Fibroblast of skin of left biceps (primary cell): ENCODE data around the gene SLC25A22.
A peak's percentile ranks its signal among the peaks of the same experiment; 100 is the strongest.

ENCODE experiments used
- DNase-seq, 2 experiments: peaks; one replicate each; pipeline ENCODE4 v3.0.0-alpha.2; 2013; ENCODE audit warnings: low read depth in 2 of 2

SLC25A22 gene

DNA sequence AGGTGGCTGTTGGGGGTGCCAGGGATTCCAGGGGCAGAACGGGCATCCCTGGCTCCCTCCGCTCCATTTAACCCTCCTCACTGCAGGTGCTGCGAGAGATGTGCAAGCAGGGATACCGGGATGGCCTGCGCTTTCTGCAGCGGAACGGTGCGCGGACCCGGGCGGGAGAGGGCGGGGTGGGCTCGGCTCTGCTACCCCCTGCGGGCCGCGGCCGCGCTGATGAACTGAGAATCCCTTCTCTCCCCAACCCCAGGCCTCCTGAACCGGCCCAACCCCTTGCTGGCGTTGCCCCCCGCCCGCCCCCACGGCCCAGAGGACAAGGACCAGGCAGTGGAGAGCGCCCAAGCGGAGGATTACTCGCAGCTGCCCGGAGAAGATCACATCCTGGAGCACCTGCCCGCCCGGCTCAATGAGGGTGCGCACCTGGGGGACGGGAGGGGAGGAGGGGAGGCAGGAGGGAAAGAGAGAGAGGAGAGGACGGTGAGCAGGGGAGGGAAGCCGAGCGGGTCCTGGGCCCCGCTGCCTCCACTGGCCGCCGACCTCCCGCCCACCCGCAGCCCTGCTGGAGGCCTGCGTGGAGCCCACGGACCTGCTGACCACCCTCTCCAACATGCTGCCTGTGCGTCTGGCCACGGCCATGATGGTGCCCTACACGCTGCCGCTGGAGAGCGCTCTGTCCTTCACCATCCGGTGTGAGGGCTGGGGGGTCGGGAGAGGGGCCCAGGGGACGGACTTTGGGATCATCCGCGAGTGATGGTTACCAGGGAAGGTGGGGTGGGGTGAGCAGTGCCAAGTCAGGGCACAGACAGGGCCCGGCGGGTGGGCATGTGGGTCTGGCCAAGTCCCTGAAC lies 25.6 kb upstream of the SLC25A22 start:
- DNase-seq, result no peak

DNA sequence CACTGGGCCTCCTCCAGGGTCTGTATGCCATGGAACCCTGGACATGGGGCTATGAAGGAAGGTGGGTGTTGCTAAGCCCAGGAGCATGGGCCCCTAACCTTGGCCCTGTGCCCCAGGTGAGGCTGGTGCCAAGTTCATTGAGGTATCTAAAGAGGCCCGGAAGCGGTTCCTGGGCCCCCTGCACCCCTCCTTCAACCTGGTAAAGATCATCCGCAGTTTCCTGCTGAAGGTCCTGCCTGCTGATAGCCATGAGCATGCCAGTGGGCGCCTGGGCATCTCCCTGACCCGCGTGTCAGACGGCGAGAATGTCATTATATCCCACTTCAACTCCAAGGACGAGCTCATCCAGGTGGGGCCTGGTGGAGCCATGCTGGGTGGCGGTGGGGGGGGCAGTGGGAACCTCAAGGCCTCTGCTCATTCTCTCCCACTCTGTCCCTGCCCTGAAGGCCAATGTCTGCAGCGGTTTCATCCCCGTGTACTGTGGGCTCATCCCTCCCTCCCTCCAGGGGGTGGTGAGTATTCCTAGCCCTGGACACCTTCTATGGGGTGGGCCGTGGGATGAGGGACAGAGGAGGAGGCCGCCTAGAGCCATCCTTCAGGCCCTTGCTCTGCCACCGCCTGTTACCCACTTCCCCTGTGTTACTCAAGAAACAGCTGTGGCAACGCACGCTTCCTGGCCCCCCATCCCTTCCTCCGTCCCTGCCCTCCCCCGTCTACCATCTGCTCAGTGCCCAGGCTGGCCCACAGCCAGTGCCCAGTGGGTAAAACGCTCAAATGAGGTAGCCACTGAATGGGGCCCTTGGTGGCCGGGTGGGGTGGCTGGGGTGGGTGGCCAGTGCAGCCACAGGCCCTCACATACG lies 23.7 kb upstream of the SLC25A22 start:
- DNase-seq, result no peak

DNA sequence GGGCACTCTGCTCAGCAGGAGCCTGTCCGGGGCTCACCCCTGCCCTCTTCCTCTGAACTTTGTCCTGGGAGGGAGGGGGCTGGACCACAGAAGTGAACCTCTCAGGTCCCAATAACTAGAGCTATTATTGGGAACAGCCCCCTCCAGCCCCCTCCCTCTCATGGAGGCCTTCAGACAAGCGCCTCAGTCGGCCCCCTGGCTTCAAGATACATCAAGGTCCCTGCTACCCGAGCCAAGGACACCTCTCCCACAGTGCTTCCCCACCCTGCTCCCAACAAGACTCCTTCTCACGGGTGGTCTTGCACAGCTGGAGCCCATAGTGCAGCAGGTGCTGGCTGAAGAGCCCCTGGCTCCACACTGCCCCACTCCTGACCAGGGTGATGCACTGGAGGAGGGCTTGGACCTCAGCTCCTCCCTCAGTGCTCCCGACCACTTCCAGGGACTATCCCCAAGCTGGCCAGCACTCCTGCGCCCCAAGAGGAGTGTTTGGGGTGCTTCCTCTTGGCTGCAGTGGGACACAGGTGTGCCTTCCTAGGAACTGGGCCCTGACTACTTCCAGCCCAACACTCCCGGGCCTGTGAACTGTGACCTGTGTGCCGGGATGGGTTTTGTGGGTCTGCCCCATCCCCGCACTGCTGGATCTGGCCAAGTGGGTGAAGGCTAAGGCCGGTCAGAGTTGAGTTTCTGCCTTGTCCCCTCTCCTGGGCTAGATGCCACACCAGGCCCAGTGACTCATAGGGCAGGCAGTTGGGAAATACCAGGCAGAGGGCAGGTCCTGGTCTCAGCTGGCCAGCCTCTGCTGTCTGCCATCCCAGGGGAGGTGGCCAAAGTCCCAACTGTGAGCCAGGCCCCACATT lies 22.8 kb upstream of the SLC25A22 start:
- no peak for DNase-seq

DNA sequence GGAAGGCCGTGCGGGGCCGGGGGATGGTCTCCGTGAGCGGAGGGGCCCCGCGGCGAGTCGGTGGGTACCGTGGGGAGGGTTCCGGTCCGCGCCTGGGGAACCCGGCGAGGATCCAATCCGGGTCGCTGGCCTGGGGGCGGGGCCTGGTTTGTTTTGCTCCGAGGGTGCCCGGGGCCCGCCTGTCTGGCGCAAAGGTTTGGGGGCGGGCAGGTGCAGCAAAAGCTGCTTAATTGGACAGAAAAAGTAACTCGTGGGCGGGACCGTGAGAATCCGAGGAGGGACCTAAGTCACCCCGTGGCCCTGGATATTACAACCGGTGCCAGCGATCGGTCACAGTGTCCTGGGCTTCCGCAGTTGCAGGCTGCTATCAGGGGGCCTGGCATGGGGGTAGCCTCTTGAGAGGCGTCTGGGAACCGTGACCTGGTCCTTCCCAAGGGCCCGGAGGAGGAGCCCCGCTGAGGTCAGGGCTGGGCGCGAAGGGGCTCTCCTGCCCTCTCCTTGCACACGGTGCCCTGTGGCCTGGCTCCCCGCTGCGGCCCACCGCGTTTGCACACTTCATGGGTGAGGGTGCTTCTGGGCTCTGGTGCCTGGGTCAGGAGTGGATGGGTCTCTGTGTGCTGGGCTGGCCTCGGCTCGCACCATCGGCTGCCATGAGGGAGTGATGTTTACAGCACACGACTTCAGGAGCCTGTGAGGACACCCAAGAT lies 22.0 kb upstream of the SLC25A22 start:
- DNase-seq, result no peak

DNA sequence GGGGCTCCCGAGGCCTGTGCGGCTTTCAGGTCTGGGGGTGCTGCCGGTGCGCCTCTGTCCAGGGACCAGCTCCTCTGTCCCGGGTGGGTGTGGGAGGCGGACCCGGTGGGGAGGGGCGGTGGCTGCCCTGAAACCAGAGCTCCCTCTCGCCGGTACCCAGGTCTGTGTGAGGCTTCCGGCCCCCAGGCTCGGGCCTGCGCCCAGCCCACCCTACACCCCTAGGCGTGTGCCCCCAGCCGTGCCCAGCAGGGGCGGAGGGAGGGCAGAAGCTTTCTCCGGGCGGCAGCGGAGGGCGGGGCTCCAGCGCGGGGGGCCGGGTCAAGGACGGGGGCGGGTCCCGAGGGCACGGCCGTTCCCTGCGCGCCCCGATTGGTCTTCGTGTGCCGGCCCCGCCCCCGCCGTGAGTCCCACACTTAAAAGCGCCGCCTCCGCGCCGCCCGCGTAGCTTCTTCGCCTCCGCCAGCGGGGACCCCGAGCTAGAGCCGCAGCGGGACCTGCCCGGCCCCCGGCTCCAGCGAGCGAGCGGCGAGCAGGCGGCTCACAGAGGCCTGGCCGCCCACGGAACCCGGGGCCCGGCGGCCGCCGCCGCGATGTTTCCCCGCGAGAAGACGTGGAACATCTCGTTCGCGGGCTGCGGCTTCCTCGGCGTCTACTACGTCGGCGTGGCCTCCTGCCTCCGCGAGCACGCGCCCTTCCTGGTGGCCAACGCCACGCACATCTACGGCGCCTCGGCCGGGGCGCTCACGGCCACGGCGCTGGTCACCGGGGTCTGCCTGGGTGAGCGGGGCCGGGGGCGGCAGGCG lies 21.2 kb upstream of the SLC25A22 start:
- DNase-seq, result peak; percentile 47 to 64

DNA sequence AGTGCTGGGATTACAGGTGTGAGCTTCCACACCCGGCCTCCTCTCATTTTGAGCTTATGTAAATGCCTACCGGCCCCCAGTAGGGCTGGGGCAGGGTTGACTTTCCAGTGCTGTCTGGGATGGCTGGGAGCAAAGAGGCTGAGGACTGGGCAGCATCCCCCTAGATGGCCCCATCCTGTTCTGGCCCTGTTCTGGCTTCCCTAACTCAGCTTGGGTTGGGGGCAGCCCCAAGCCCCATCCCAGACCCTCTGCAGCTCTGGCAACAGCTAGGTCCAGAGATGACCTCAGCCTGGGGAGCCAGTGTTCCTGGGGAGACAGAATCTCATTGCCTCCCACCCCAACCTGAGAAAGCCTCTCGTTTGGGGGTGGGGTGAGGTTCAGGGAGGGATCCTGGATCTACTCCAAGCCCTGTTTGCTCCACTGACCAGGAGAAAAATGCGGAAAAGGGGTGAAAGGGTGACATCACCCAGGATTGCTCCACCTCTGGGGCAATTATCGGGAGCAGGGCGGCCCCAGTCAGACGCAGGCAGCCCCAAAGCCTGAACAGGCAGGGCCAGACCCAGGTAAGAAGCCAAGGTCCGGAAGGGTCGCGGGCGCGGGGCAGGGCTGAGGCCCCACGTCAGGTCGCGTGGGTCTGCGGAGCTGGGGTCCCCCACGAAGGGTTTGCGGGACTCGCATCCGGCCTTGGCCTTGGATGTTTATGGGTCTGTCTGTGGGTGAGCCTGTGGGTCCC lies 20.5 kb upstream of the SLC25A22 start, which contains the start of gene PNPLA2:
Gene PNPLA2 (plus strand): TSS at position 519 of the 733 bp plus-strand sequence. CDS start 805 bp downstream, outside the sequence.
- no peak for DNase-seq

DNA sequence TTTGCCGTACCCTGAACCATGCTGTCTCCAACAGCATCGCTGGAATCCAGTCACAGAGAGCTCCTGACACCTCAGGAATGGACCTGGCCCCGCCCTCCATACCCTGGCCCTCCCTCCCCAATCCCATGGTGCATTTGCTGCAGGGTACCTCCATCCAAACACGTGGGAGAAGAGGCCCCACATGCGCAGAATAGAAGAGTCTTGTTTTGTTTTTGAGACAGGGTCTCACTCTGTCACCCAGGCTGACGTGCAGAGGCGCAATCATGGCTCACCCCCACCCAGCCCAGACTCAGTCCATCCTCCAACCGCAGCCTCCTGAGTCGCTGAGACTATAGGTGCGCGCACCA lies 18.3 kb upstream of the SLC25A22 start:
- no peak for DNase-seq

DNA sequence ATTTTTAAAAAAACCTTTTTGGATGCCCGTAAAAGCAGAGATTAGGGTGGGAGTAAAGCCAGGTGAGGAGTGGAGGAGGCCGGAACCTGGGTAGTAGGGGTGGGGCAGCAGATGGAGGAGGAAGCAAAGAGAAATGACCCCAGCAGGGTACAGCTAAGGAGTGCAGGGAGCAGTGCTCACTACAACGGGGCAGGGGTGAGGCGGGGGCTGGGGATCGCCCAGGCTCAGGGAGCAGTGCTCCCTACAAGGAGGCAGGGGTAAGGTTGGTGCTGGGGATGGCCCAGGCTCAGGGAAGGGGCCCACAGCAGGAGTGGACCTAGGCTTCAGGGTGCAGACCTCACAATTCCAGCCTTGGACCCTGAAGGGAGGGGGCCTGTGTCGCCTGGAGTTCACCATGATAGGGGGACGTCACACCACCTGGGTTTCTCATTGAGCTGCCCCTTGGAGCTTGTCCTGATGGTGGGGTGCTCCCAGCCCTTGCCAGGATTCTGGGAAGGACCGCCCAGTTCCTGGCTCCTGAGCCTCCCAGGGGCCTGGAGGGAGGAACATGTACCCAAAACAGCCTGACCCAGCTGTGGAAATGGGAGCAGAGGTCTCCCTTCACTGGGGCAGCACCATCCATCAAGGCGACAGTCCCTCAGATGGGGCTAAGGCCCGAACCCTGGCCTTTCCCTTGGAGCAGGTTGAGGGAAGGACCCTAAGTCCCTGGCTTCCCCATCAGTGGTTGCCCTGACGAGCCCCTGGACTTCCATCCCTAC lies 17.8 kb upstream of the SLC25A22 start:
- DNase-seq, result no peak

DNA sequence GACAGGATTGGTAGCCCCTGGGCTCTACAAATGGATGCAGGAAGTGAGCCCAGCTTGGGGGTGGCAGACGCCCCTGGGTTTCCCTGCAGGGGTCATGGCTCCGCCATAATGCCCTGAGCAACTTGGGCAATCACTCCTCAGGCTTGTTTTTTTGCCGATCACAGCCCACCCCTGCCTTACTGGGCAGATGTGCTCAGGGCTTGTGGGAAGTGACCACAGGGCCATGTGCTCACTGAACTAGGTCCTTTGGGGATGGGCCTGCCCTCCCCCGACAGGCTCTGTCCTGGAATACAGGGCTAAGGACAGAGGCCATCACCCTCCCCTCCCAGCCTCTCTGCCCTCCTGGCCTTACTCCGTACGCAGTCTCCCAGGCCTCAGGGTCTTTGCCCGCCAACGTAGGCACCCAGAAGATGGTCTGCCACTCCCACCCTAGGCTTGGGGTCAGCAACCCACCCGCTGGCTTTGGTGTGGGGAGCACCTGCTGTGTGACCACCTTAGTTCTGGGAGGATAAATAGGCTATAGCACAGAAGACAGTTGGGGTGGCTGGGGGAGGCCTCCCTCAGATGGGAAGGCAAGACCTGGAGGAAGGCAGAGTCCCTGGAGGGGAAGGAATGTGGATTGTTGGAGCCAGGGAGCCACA lies 15.5 kb upstream of the SLC25A22 start:
- DNase-seq, result no peak

DNA sequence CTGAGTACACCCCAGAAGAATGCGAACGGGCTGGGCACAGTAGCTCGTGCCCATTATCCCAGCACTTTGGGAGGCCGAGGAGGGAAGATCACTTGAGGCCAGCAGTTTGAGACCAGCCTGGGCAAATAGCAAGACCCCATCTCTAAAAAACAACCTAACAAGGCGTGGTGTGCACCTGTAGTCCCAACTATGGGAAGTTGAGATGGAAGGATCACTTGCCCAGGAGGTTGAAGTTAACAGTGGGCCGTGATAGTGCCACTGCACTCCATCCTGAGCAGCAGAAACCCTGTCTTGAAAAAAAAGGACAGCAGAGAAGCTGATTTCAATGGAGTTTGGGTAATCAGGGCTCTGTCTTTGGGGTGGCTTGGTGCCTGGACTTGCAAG lies 15.0 kb upstream of the SLC25A22 start:
- no peak for DNase-seq

DNA sequence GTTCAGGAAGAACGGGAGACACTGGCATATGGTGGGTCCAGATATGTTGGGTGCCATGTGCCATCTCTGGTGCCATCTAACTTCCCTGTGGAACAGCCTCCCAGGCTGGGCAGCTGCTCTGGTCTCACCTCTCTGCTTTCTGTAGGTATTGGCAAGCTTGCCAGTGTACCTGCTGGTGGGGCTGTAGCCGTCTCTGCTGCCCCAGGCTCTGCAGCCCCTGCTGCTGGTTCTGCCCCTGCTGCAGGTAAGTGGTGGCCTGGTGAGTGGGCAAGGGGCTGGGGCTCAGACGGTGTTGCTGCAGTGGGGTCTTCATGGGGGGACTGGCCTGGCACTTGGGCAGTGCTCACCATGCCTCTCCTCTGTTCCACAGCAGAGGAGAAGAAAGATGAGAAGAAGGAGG lies 14.3 kb upstream of the SLC25A22 start:
- no peak for DNase-seq

DNA sequence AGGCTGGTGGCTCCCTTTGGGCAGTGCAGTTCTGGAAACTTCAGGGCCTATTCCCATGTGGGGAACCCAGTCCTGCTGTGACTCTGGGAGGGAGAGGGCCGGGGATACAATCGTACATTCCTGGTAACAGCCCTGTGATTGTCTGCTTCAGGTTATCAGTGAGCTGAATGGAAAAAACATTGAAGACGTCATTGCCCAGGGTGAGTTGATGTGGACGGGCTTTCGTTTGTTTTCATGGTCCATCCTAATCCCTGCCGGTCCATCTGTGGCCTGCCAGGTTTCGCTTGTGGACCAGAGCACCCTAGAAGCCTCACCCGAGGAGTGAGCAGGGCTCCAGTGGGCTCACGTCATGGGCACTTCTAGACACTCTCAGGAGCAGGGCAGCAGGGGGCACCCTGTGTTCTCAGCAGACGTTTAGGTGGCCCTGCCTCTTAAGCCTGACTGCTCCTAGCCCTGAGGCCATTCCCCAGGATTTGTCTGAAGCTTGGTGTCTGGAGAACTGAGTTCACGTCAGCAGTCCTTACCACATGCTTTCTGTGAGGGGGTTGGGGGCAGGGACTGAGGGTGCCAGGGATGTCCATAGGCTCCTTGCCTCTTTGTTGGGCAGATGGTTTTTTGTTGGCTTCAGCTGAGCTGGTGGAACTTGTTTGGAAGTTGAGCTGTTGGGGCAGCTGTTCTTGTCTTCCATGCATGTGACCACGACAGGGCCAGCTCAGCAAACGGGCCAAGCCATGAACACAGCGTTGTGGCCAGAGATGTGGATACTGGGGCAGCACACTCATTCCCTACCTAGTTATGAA lies 13.6 kb upstream of the SLC25A22 start:
- DNase-seq, result no peak

DNA sequence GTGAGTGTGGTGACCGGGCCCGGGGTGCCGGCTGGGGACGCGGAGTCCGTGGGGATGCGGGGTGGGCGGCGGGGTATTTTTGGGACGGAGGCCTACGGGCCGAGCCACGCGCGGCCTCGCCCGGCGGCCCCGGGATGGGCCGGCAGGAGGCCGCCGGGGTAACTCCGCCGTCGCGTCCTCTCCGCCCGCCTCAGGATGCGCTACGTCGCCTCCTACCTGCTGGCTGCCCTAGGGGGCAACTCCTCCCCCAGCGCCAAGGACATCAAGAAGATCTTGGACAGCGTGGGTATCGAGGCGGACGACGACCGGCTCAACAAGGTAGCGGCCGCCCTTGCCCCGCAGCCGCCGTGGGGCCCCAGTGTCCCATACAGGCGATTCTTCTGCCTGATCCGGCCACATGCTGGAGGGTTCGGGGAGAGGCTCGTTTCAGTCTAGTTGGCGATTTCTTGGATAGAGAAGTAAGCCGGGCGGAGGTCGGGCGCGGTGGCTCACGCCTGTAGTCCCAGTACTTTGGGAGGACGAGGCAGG lies 12.0 kb upstream of the SLC25A22 start:
- no peak for DNase-seq

DNA sequence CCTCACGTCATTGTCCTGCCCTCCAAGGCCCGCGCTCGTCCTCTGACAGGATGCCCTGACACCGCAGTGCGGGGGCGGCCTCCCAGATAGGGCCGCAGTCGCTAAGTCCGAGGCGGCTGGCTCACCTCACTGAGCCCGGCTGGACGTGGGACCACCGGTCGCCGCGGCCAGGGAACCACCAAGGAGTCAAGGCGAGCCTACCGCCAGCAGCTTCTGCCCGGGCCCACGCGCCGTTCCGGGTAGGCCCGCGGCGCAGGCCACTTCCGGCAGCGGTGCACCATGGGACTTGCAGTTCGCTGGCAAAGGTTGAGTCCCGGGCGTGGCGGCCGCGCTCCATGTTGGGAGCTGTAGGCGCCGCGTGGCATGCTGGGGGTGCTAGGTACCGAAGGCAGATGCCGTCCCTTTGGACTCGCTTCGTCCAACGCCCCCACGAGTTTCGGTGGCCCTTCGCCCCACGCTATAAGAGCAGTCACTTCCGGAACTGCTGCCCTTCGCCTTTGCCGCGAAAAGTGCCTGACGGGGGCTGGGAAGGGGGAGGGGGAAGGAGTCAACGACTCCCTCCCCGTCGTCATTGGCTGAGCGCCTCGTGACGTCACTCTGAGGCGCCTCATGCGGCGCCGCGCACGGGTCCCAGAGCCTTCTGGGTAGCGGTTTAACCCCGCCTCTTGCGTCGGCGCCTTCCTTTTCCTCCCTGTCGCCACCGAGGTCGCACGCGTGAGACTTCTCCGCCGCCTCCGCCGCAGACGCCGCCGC lies 11.4 kb upstream of the SLC25A22 start, which contains the start of gene RPLP2:
Gene RPLP2 (plus strand): TSS at position 681 of the 753 bp plus-strand sequence. CDS start 268 bp downstream, outside the sequence.
- peak; percentile 90 to 92 for DNase-seq

DNA sequence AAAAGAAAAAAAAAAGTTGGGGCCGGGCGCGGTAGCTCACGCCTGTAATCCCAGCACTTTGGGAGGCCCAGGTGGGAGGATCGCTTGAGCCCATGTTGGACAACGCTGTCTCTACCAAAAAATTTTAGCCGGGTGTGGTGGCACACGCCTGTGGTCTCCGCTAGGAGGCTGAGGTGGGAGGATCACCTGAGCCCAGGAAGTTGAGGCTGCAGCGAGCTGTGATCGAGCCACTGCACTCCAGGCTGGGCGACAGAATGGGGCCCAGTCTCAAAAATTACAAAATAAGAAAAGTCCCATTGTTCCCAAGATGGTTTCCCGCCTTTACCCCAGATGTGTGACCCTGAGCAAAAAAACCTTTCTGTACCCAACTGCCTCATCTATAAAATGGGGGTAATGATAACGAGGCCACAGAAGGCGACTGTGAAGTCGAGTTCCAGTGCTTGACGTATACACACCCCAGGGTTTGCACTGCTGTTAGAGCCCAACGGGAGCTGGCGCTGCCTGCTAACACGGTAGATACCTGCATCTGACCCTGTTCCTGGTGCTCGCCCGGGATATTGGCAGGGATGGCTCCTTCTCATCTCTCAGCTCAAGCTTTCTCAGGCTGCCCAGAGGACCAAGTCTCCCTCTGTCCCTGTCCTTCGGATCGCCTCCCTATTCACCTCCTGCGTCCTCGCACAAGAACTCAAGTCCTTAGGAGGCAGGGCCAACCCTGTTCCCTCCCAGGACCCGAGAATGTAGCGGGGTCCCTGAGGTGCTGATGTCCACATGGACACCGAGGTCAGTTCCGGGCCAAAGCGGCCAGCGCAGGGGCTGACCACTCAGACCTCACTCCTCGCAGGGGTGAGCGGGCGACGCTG lies 10.6 kb upstream of the SLC25A22 start:
- DNase-seq, result no peak

DNA sequence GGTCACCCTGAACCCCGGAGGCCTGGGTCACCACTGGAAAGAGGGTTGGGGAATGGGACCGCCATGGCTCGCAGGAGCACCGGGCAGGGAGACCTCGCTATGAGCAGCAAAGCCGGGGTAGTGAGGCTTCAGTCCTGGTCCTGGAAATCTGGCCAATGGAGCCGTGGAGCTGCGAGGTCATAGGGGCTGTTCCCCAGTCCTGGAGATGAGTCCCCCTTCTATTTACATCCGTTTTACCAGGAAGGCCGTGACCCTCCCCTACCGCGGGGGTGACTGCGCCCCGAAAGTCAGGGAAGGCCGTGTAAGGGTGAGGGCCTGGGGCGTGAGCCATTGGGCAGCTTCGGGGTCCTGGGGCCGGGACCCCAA lies 6.5 kb upstream of the SLC25A22 start:
- no peak for DNase-seq
